ENCODE measurements around the gene GRPR. TPM values are rescaled to one million over a fixed set of nuclear protein-coding genes. Genes with fewer than 3 reads are reported as not detected.

GRPR gene
- total RNA-seq (1 to 10 TPM in 2 of 4 donors, under 1 TPM in 2; 0.54 to 2.8 (median 1.1) TPM), polyA plus RNA-seq (under 1 TPM in 1 of 3 donors, not detected in 2; 0.19 TPM)

- peak in 3 of 4 experiments; percentile 42 to 53 (median 45) for TF ChIP-seq CTCF (IDR thresholded peaks at IDR 0.05)
- TF ChIP-seq POLR2A (IDR thresholded peaks at IDR 0.05): no peak
- no peaks in the 10 kb centered on the region for H3K27me3 ChIP-seq
- intact Hi-C loops (cut with DNase I): loop anchor here (10.0 kb wide), 1 partner anchor 321 kb away; no protein-coding TSS in a partner anchor
- no peaks in the 10 kb centered on the region for H3K9me3 ChIP-seq
- H3K4me3 ChIP-seq: peak within 1 kb of the TSS in 1 of 4 donors; percentile 9
- DNase-seq: peak; percentile 84
- H3K27ac ChIP-seq: peak within 1 kb of the TSS in 1 of 4 donors; percentile 31
- 0 to 1% methylated on average over 6 of the region's 6 CpGs for WGBS, 2 donors
- peaks cover 0 to 5% (median 0%) of the 10 kb centered on the region in 4 donors for H3K4me1 ChIP-seq
- no peaks in the 10 kb centered on the region for H3K36me3 ChIP-seq
Measured at GRCh38 chrX:16123222-16123786, at the start of gene GRPR. GRPR (plus strand) TSS chrX:16123565; CDS start chrX:16123954, 389 bp downstream.

GRCh38 chrX:16075087-16075486 is 48.3 kb upstream of the GRPR start:
- intact Hi-C loops (cut with DNase I): no loop called here
- no peak for DNase-seq
- WGBS, 2 donors: 39 to 59% methylated on average over 1 of the region's 1 CpG
- TF ChIP-seq CTCF (IDR thresholded peaks at IDR 0.05) (no peak), EP300 (IDR thresholded peaks at IDR 0.05) (no peak), POLR2AphosphoS5 (IDR thresholded peaks at IDR 0.05) (no peak), POLR2A (IDR thresholded peaks at IDR 0.05) (no peak)
- Histone ChIP-seq H3K9me3 (no peaks in the 10 kb centered on the region), H3K27ac (no peak overlapping the region), H3K36me3 (no peaks in the 10 kb centered on the region), H3K4me1 (no peaks in the 10 kb centered on the region), H3K27me3 (no peaks in the 10 kb centered on the region), H3K4me3 (no peak overlapping the region)

GRCh38 chrX:16076834-16077233 is 46.5 kb upstream of the GRPR start:
- no peaks in the 10 kb centered on the region for H3K27me3 ChIP-seq
- no peaks in the 10 kb centered on the region for H3K4me1 ChIP-seq
- H3K9me3 ChIP-seq: no peaks in the 10 kb centered on the region
- H3K27ac ChIP-seq: no peak overlapping the region
- TF ChIP-seq CTCF (IDR thresholded peaks at IDR 0.05): no peak
- TF ChIP-seq POLR2A (IDR thresholded peaks at IDR 0.05): no peak
- TF ChIP-seq EP300 (IDR thresholded peaks at IDR 0.05): no peak
- TF ChIP-seq POLR2AphosphoS5 (IDR thresholded peaks at IDR 0.05): no peak
- no peak overlapping the region for H3K4me3 ChIP-seq
- H3K36me3 ChIP-seq: no peaks in the 10 kb centered on the region
- intact Hi-C loops (cut with DNase I): no loop called here
- WGBS, 2 donors: 51 to 72% methylated on average over 2 of the region's 2 CpGs
- no peak for DNase-seq

GRCh38 chrX:16077811-16078210 is 45.6 kb upstream of the GRPR start:
- WGBS, 2 donors: 89 to 94% methylated on average over 2 of the region's 2 CpGs
- Histone ChIP-seq H3K27ac (no peak overlapping the region), H3K4me1 (no peaks in the 10 kb centered on the region), H3K36me3 (no peaks in the 10 kb centered on the region), H3K27me3 (no peaks in the 10 kb centered on the region), H3K9me3 (no peaks in the 10 kb centered on the region), H3K4me3 (no peak overlapping the region)
- DNase-seq: no peak
- intact Hi-C loops (cut with DNase I): no loop called here
- TF ChIP-seq POLR2AphosphoS5 (IDR thresholded peaks at IDR 0.05) (no peak), EP300 (IDR thresholded peaks at IDR 0.05) (no peak), CTCF (IDR thresholded peaks at IDR 0.05) (no peak), POLR2A (IDR thresholded peaks at IDR 0.05) (no peak)

- TF ChIP-seq CTCF (IDR thresholded peaks at IDR 0.05) (no peak), EP300 (IDR thresholded peaks at IDR 0.05) (no peak), POLR2AphosphoS5 (IDR thresholded peaks at IDR 0.05) (no peak), POLR2A (IDR thresholded peaks at IDR 0.05) (no peak)
- intact Hi-C loops (cut with DNase I): no loop called here
- Histone ChIP-seq H3K4me1 (no peaks in the 10 kb centered on the region), H3K4me3 (no peak overlapping the region), H3K27ac (no peak overlapping the region), H3K27me3 (no peaks in the 10 kb centered on the region), H3K9me3 (no peaks in the 10 kb centered on the region), H3K36me3 (no peaks in the 10 kb centered on the region)
- WGBS, 2 donors: 89 to 90% methylated on average over 2 of the region's 2 CpGs
- no peak for DNase-seq
Measured at GRCh38 chrX:16081357-16081756, 42.0 kb upstream of the GRPR start.
